Activated CD8-positive, alpha-beta memory T cell treated with anti-CD3 and anti-CD28 coated beads, Interleukin-2, amount 50 U/mL, for 48 hours (primary cell): ENCODE measurements around the gene SMIM1.
"Not testable (repeated sequence)": the region's sequence is repeated elsewhere in the genome, so short reads cannot be mapped to it uniquely, and the experiment has no call there.

ENCODE experiments used
- DNase-seq: peaks from one replicate; pipeline ENCODE4 v3.0.0-alpha.2; 2020

Gene SMIM1

DNA sequence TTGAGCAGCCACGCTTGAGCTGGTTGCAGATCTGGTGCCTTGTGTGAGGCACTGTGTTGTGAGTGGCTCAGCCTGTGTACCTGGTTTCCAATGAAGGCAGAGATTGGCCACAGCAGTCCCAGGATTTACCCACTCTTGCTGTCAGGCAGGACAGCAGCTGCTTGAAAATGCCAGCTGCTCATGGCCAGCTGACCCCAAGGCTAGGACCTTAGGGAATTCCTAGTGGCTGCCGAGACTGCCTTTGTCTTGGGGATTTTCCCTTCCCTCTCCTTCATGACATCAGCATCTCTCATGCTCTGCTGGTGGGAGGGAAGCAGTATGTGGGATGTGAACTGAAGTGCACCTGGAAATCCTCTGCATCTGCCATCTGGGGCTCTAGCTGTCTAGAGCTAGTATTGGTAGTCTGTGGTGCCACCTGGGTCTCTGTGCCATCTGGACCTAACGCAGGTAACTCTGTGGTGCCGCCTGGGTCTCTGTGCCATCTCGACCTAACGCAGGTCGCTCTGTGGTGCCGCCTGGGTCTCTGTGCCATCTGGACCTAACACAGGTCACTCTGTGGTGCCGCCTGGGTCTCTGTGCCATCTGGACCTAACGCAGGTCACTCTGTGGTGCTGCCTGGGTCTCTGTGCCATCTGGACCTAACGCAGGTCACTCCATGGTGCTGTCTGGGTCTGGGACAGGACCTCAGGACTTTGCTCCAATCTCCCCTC lies 27.6 kb downstream of the SMIM1 start:
- DNase-seq = no peak

DNA sequence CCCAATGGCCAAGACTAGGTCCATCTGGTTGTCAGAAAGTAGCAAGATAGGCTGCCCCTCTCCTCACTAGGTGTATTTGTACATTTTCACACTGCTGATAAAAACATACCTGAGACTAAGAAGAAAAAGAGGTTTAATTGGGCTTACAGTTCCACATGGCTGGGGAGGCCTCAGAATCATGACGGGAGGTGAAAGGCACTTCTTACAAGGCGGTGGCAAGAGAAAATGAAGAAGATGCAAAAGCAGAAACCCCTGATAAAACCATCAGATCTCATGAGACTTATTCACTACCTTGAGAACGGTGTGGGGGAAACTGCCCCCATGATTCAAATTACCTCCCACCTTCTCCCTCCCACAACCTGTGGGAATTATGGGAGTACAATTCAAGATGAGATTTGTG lies 28.2 kb downstream of the SMIM1 start:
- DNase-seq = not testable (repeated sequence)

DNA sequence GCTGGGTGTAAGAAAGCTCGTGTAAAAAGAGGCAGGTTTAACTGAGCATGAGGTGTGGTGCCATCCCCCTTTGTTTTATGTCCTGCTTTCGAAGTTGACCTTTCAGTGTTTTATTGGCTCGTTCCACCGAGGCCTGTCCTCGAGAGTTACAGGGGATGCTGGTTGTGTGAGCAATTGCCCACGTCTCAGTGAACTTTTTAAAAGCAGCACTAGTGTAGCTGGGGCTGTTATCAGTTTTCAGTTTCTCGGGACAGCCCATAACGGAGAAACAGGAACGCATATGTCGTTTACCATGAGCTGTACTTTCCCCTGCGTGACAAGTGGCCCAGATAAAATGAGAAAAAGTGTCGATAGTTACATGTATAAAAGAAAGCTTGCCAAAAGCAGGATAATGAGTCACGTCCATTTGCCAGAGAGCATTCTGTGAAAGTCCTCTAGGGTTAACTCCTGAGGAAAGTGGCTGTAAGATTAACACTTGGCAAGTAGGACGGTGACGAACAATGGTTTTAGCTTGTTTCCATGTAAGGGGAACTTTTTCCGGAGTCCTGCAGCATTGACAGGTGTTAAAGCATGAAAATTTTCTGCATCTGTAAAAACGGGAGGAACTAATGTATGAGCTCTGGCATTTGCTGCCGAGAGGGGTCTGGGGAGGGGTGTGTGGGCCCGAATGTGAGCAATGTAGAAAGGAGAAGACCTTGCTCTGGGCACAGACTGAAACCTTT lies 31.5 kb downstream of the SMIM1 start:
- DNase-seq = no peak

DNA sequence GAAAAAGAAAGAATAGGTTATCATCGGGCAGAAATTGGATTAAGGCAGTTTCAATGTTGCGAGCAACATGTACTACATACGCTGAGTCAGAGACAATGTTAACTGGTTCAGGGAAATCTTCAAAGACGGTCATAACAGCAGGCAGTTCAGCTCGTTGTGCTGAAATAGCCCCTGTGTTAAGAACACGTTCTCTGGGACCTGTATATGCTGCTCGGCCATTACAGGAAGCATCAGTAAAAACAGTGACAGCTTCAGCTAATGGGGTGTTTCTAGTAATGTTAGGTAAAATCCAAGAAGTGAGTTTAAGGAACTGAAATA lies 32.0 kb downstream of the SMIM1 start:
- not testable (repeated sequence) for DNase-seq

DNA sequence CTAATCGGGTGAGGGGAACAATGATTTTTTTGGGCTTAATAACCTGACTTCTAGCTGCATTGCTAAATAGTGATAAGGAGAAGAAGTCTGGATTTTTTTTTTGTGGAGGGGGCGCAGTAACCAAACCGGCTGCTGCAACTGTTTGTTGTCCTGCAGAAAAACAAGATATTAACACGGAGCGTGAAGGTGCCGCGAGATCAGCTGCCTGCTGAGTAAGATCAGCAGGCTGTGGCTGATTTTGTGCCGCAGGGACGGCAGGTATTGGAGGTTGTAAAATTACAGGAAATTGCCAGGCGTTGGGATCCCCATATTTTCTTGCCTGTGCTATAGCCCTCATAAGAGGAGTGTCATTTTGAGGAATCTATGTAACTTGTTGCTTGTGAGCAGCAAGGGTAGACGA lies 32.5 kb downstream of the SMIM1 start:
- no peak for DNase-seq

DNA sequence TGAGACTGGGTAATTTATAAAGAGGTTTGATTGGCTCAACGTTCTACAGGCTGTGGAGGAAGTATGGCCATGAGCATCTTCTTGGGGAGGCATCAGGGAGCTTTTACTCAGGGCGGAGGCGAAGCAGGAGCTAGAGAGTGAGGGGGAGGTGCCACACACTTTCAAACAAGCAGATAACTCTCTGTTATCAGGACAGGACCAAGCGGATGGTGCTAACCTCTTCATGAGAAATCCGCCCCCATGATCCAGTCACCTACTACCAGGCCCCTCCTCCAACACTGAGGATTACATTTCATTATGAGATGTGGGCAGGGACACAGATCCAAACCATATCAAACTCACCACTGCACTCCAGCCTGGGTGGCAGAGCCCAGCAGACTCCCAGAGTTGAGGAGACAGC lies 35.2 kb downstream of the SMIM1 start:
- no peak for DNase-seq

DNA sequence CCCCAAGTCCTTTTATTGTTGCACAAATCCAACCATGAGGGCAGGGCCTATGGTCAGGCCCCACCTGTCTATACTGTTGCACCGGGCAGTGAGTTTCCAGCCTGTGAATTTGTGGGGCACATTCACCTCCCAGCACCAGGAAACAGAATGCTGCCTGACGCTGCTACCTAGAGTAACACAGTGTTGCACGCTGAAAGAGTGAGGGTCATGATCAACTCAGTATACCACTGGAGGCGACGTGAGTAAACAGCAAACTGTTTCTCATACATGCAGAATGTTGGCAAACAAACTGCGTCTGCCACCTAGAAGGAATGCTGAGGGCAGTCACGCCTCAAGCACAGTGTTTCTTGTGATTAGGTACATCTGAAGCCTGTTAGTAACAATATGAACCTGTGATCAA lies 37.1 kb downstream of the SMIM1 start:
- no peak for DNase-seq

DNA sequence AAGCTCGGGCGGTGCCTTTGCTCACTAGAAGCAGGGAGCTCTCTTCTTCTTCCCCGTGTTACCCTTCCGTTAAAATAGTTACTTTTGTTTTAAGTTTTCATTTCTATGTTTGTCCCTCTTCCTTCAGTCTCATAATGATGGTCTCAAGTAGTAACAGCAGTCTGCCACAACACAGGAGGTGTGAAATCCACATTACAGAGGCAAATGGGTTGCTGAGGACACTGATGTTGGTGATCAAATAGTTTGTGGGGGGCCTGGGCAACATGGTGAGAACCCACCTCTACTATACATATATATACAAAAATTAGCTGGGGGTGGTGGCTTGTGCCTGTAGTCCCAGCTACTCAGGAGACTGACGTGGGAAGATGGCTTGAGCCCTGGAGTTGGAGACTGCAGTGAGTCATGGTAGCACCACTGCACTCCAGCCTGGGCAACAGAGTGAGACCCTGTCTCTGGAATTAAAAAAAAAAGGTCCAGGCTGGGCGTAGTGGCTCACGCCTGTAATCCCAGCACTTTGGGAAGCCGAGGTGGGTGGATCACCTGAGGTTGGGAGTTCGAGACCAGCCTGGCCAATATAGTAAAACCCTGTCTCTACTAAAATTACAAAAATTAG lies 37.7 kb downstream of the SMIM1 start:
- DNase-seq = not testable (repeated sequence)

DNA sequence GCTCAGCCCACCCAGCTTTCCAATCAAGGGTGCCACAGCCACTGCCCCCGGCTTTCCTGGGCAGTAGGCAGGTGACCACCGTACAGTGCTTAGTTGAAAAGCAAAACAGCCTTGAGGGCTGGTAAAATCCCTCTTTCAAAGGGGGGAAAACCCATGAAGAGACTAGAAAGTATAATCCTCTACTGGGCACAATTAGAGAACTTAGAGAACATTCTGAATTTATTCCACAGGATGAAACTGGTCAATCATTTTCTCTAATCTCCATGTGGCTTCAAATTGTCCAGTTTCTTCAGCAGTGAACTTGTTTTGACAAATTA lies 39.0 kb downstream of the SMIM1 start:
- no peak for DNase-seq

DNA sequence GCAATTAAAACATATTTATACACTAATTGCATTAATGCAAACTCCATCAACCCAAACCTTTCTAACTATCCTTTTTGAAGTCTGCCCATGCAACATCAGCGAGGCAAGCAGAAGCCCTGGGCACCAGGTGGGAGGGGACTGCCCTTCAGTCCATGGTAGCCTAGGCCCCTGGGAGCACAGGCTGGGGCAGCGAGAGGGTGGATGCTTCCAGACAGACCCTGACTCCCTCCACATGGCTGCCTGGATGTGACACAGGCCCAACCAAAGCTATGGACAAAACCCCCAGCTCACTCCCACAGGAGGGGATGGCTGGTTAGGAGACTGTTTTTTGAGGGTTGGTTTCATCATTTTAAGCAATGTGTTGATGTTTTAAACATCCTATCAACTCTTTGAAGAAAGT lies 41.5 kb downstream of the SMIM1 start:
- DNase-seq = no peak

DNA sequence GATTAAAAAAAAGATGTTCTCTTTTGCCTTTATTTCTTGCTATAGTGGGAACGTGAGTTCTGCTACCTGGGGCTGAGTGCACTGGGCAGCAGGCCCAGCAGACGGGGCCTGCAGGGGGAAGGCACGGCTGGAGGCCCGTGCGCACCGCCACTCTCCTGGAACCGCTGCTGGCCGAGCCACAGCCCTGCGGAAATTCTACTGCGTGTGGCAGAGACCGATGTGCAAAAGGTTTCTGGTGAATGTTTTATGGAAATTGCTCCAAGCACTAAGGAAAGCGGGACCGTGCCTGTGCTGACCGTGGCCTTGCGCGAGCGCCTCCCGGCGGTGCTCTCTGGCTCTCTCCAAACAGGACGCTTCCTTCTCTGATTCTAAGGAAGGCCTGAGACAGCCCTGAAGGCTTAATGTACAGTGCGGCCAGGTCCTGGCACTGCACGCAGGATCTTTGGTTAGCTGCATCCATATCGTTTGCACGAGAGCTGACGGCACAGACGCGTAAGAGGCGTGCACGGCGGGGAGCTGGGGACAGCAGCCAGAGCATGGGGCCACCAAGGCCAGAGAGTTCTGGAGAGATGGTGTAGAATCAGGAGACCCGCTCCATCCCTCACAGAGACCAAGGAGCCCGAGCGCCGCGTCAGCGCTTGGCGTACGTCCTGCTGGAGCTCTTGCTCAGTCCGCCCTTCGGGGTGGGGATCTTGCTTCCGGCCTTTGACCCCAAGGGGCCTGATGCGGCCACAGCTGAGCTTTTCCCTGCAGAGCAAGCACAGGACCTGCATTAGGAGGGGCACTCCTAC lies 42.4 kb downstream of the SMIM1 start:
- no peak for DNase-seq

DNA sequence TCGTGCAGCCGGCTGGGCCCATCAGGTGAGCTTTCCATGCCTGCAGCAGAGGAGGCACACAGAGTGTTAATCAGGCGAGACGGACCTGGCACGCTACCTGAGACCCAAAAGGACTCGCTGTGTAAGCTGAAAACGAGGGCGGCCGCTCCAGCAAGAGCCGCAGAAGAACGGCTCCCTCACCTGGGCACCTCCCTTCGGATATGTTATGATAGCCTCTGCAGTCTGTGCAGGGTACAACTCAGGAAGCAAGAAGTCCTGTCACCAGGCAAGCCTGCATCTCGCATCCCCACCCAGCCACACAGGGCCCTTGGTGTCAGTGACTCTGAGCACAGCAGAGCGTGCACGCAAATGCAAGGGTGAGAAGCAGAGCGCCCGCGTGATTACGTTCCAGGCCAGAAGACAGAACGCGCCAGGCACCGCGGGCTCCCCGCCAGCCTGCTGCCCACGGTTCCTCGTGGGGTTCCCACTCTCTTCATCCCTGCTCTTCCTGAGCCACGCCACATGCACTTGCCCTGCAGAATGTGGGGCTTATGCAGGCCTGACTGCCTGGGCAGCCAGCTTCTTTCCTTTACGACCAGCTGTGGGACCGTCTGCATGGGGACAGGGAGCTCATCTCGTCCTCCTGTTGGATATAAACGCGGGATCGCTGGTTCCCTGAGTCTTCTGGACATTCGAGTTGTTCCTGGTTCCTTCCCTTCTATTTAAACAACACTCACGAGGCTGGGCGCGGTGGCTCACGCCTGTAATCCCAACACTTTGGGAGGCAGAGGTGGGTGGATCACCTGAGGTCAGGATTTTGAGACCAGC lies 44.0 kb downstream of the SMIM1 start:
- no peak for DNase-seq

DNA sequence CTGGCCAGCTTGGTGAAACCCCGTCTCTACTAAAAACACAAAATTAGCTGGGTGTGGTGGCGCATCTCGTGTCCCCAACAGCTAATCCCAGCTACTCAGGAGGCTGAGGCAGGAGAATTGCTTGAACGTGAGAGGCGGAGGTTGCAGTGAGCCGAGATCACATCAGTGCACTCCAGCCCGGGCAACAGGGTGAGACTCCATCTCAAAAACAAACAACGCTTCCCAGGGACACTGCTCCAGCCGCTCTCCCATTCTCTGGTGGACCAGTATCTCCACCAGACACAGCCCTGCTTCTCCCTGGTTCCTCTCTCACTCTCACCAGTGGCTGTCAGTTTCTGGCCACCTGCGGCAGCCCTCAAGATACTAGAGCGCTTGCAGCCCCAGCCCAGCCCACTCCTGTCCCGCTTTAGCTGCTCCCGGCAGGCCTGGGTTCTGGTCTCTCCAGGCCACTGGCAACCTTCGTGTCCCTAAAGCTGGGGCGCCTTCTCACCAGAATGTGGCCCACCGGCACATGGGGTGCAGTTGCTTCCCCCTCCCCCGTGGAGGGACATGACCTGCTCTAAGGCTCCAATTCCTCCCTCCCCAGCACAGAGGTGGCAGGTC lies 44.7 kb downstream of the SMIM1 start:
- no peak for DNase-seq

DNA sequence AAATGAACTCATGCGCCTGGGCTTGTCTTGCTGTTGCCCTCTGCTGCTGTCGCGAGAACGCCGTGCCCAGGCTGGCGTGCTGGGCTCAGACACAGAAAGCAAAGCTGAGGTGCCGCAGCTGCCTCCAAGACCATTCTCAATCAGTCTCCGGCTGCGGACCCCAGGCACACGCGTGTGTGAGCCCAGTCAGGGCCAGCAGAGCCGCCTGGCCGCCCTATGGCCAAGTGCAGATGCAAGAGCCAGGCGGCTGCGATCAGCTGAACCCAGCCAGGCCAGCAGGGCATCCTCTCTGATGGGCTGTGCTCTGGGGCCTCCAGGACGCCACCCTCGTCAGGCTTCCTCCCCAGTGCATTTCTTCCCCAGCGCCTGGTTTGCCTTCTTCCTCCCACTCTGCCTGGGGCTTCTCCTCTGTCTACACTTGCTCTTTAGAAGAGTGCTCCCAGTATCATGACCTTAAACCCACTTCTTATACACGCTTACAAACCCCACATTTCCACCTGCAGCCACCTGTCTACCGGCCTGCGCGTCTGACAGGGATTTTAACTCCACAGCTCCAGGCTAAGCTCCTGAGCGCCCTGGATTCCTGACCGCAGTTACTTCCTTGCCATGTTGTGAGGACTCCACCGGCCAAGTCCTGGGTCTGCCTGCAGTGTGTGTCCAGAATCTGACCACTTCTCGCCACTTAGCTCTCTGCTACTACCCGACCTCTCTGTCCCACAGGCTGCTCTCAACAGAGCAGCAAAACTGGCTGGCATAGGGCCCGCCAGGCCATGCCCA lies 45.5 kb downstream of the SMIM1 start:
- DNase-seq = no peak

DNA sequence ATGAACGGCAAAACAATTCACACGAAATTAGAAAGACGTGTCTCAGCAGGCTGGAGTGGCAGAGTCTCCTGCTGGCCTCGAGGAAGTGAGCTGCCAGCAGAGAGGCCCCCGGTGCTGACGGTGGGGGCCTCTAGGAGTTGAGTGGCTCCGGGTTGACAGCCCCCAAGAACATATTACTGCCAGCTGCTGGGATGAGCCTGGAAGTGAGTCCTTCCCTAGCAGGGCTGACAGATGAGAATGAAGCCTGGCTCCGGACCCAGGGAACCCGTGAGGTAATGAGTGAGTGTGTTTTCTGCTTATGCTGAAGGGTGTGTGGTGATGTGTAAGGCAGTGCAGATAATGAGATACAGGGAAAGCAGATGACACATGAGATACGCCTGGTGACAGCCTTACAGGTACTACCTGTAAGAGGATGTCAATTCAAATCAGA lies 47.2 kb downstream of the SMIM1 start:
- no peak for DNase-seq

DNA sequence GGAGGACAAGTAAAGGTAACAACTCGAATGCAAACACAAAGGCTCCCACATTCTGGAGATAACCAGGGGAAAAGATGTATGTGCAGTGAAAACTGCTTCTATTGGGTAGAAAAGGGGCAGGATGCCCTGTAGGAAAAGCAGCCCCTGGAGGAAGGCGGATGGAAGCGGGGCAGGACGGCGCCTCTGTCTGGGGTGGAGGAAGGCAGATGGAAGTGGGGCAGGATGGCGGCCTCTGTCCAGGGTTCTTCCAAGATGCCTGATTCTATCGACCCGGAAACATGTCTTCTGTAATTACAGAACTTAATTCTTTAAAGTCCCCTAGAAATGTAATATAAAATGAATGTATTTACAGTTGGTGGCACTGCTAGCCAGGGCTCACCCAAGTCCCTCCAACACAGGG lies 47.8 kb downstream of the SMIM1 start:
- no peak for DNase-seq

DNA sequence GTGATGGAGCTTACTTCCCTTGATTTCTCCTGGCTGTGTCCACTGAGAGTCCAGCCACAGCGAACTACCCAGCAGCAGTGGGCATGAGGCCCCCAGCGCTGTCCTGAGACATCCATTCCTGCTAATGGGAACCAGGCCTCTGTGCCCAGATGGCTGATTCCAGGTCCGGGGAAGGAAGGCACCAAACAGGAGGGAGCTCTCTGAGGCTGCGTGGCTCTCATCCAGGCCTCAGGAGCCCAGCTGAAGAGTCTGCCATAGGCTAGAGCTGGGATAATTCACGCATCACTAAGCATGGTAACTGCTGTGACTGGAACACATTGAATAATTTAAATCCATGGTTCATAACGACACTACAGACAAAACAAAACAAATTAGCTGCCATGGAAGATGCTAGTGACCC lies 48.5 kb downstream of the SMIM1 start:
- no peak for DNase-seq

DNA sequence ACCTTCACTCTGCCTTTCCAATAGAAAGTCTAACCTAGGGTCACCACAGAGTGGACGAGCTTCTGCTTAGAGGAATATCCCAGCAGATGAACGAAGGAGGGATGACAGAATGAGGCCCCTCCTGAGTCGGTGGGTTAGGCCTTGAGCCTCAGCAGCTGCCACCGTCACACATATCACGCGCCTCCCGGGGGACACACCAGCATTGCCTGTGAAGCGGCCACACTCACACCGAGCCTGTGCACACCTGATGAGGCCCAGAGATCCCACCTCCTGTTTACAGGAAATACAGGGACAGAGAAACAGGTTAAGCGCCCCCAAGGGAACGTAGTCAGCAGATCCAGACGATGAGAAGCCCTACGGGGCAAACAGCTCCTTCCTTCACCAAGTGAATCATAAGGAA lies 48.9 kb downstream of the SMIM1 start:
- DNase-seq = no peak

DNA sequence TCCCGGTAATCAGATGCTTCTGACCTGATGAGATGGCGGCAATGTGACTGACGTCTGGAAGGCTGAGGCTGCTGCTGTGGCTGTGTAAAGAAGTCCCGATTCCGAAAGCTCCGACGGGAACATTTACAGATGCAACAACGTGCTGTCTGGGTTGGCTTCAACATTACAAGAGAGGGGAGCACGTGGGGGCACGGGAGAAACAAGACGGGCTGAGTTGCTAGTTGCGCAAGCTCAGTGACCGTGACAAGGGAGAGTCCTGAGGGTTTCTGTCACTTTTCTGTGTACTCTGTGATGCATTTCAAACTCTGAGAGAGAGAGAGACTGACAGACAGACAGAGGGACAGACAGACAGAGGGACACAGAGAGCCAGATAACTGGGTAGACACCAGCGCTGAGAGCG lies 49.4 kb downstream of the SMIM1 start:
- no peak for DNase-seq

DNA sequence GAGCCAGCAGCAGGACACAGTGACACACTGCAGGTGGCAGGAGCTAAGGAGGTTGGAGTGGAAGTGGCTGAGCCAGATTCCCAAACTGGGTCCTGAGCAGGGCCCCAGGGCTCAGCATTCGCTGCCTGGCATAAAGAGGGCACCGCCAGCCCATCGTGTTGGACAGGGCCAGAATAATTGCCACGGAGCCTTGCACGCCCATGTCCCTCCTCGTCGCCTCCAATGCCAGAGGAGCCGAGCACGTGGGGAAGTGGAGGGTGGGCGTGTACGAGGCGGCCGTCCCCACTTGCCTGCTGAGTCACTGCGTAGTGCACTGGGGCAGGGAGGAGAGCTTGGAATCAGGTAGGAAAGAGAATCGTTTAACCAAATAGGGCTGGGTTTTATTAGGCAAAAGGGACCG lies 49.9 kb downstream of the SMIM1 start:
- no peak for DNase-seq

DNA sequence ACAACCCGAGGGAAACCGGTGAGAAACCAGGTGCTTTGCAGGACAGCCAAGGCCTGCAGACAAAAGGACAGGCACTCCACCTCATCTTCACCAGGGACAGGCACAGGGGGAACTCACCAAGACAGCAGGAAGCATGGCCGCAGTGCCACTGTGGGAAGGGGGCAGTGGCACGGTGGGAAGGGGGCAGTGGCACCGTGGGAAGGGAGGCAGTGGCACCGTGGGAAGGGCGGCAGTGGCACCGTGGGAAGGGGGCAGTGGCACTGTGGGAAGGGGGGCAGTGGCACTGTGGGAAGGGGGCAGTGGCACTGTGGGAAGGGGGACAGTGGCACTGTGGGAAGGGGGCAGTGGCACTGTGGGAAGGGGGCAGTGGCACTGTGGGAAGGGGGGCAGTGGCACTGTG lies 52.1 kb downstream of the SMIM1 start:
- DNase-seq = no peak

DNA sequence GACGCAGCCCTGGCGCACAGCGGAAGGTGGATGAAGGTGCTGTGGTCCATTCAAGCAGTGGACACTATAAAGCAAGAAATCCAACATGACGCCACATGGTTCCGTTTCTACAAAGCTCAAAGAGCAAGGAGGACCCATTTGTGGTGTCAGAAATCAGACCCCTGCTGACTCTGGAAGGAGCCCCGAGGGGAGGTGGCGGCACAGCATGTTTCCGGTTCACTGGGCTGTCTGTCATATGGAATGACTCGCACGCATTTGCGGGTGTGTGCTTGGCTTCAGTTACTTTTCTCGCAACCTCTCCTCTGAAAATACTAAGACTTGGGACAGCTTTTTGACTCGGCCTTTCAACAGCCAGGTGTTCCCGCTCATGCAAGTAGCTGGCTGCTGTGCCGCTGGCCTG lies 52.8 kb downstream of the SMIM1 start:
- no peak for DNase-seq
